Nephron (organoid): ENCODE results near the gene PCDHGA5.
A peak's percentile ranks its signal among the peaks of the same experiment; 100 is the strongest.
"Not testable (repeated sequence)": the region's sequence is repeated elsewhere in the genome, so short reads cannot be mapped to it uniquely, and the experiment has no call there.

Experiments
- H3K27ac Mint-ChIP-seq, 3 experiments: 2 replicates each; pipeline ENCODE4 v1.8.0; 2020; ENCODE audit warnings: mixed read lengths in 3 of 3, mild to moderate bottlenecking in 2 of 3, moderate library complexity in 1 of 3
- H3K27me3 Mint-ChIP-seq: 2 replicates; pipeline ENCODE4 v1.8.0; 2021; ENCODE audit warnings: low read depth, mild to moderate bottlenecking, moderate library complexity, mixed read lengths
- H3K36me3 Mint-ChIP-seq: 2 replicates; pipeline ENCODE4 v1.8.0; 2020; ENCODE audit warnings: low read depth, mixed read lengths
- H3K4me1 Mint-ChIP-seq: 2 replicates; pipeline ENCODE4 v1.8.0; 2020; ENCODE audit warnings: mixed read lengths
- H3K4me3 Mint-ChIP-seq, 3 experiments: 2 replicates each; pipeline ENCODE4 v1.8.0; 2020; ENCODE audit warnings: mild to moderate bottlenecking in 3 of 3, mixed read lengths in 3 of 3, moderate library complexity in 2 of 3
- H3K9me3 Mint-ChIP-seq: 2 replicates; pipeline ENCODE4 v1.8.0; 2020; ENCODE audit warnings: mixed read lengths
- CTCF ChIP-seq, 3 experiments: fragments of 200-600 bp; sonication (generic); IDR thresholded peaks; one replicate each; pipeline ENCODE4 v1.5.0; 2021; ENCODE audit warnings: antibody characterized with exemption in 3 of 3; ENCODE audit not compliant: unreplicated experiment in 3 of 3

PCDHGA5 gene

GRCh38 chr5:141326088-141326854 lies 37.7 kb upstream of the PCDHGA5 start:
- H3K9me3 Mint-ChIP-seq: peaks cover 58% of the 10 kb centered on the region
- H3K27ac Mint-ChIP-seq: no peak overlapping the region
- peak overlapping the region in 2 of 3 experiments; percentile 44 to 66 for H3K4me3 Mint-ChIP-seq
- no peaks in the 10 kb centered on the region for H3K27me3 Mint-ChIP-seq
- H3K4me1 Mint-ChIP-seq: no peaks in the 10 kb centered on the region
- peaks cover 38% of the 10 kb centered on the region for H3K36me3 Mint-ChIP-seq
- no peak for TF ChIP-seq CTCF (IDR thresholded peaks at IDR 0.05; ENCODE audit: unreplicated experiment in 3 of 3)

GRCh38 chr5:141328231-141328630 lies 35.7 kb upstream of the PCDHGA5 start:
- H3K4me3 Mint-ChIP-seq: no peak overlapping the region
- no peak overlapping the region for H3K27ac Mint-ChIP-seq
- no peaks in the 10 kb centered on the region for H3K4me1 Mint-ChIP-seq
- peaks cover 58% of the 10 kb centered on the region for H3K9me3 Mint-ChIP-seq
- H3K36me3 Mint-ChIP-seq: peaks cover 29% of the 10 kb centered on the region
- no peak for TF ChIP-seq CTCF (IDR thresholded peaks at IDR 0.05; ENCODE audit: unreplicated experiment in 3 of 3)
- H3K27me3 Mint-ChIP-seq: no peaks in the 10 kb centered on the region

GRCh38 chr5:141330299-141331080 lies 33.5 kb upstream of the PCDHGA5 start, which contains the start of gene PCDHGA1:
TSS of gene PCDHGA1 (plus strand) at chr5:141330514.
- H3K36me3 Mint-ChIP-seq: peaks cover 20% of the 10 kb centered on the region
- no peaks in the 10 kb centered on the region for H3K4me1 Mint-ChIP-seq
- no peaks in the 10 kb centered on the region for H3K27me3 Mint-ChIP-seq

GRCh38 chr5:141332571-141332970 lies 31.4 kb upstream of the PCDHGA5 start:
- not testable (repeated sequence) for H3K27me3 Mint-ChIP-seq, H3K4me3 Mint-ChIP-seq, H3K27ac Mint-ChIP-seq, H3K36me3 Mint-ChIP-seq, H3K4me1 Mint-ChIP-seq
- peaks cover 64% of the 10 kb centered on the region for H3K9me3 Mint-ChIP-seq

More at GRCh38 chr5:141330299-141331080, 33.5 kb upstream of the PCDHGA5 start, which contains the start of gene PCDHGA1:
- no peak within 1 kb of the TSS for H3K4me3 Mint-ChIP-seq
- peaks cover 63% of the 10 kb centered on the region for H3K9me3 Mint-ChIP-seq
- TF ChIP-seq CTCF (IDR thresholded peaks at IDR 0.05; ENCODE audit: unreplicated experiment in 3 of 3): no peak
- H3K27ac Mint-ChIP-seq: no peak within 1 kb of the TSS

- Mint-ChIP-seq H3K9me3 (peaks cover 70% of the 10 kb centered on the region), H3K27me3 (no peaks in the 10 kb centered on the region), H3K27ac (no peak within 1 kb of the TSS), H3K4me3 (no peak within 1 kb of the TSS), H3K4me1 (no peaks in the 10 kb centered on the region), H3K36me3 (peaks cover 17% of the 10 kb centered on the region)
- TF ChIP-seq CTCF (IDR thresholded peaks at IDR 0.05; ENCODE audit: unreplicated experiment in 3 of 3): no peak
Measured at GRCh38 chr5:141338538-141339306, 25.2 kb upstream of the PCDHGA5 start, which contains the start of gene PCDHGA2. TSS of gene PCDHGA2 (plus strand) at chr5:141338760.

GRCh38 chr5:141340781-141341354 lies 23.1 kb upstream of the PCDHGA5 start:
- H3K27me3 Mint-ChIP-seq, H3K4me1 Mint-ChIP-seq, H3K4me3 Mint-ChIP-seq, H3K27ac Mint-ChIP-seq: not testable (repeated sequence)
- Mint-ChIP-seq H3K9me3 (peaks cover 73% of the 10 kb centered on the region), H3K36me3 (peaks cover 22% of the 10 kb centered on the region)
